Liver (tissue), 3 donors: Measurements from ENCODE around the gene MBNL2.

ENCODE experiments used
- HNF4G ChIP-seq: IDR thresholded peaks from 2 replicates; pipeline ENCODE4 v1.6.1; 2016; ENCODE audit warnings: antibody characterized with exemption
- RAD21 ChIP-seq, 2 donors: IDR thresholded peaks; 2 replicates each; pipeline ENCODE4 v1.6.1; 2016; ENCODE audit warnings: antibody characterized with exemption in 2 of 2, mild to moderate bottlenecking in 2 of 2
- RXRA ChIP-seq, 2 donors: IDR thresholded peaks; 2 replicates each; pipeline ENCODE4 v1.6.1; 2017 to 2018; ENCODE audit warnings: antibody characterized with exemption in 2 of 2, mild to moderate bottlenecking in 1 of 2
- SP1 ChIP-seq: IDR thresholded peaks from 2 replicates; pipeline ENCODE4 v1.6.1; 2018; ENCODE audit warnings: antibody characterized with exemption, mild to moderate bottlenecking
- TAF1 ChIP-seq: conservative IDR thresholded peaks from 2 replicates; pipeline ENCODE4 v1.6.1; 2016; ENCODE audit warnings: antibody characterized with exemption, mild to moderate bottlenecking
- TF ChIP-seq, protein P1 (sequence below): IDR thresholded peaks from 2 replicates; pipeline ENCODE4 v1.6.1; 2016; ENCODE audit warnings: antibody characterized with exemption, mild to moderate bottlenecking
- TF ChIP-seq, protein P2 (sequence below): fragments of 150-350 bp; IDR thresholded peaks from 2 replicates; pipeline ENCODE4 v1.5.1; 2017; ENCODE audit warnings: improper control_type of control experiment, low read depth, low read length; ENCODE audit not compliant: missing input control
- TF ChIP-seq, protein P3 (sequence below): IDR thresholded peaks from 2 replicates; pipeline ENCODE4 v1.6.1; 2016; ENCODE audit warnings: antibody characterized with exemption
- TF ChIP-seq, protein P4 (sequence below): IDR thresholded peaks from 2 replicates; pipeline ENCODE4 v1.6.1; 2016; ENCODE audit warnings: antibody characterized with exemption
- donor health status: healthy.
- donor health status: healthy.

DNA sequence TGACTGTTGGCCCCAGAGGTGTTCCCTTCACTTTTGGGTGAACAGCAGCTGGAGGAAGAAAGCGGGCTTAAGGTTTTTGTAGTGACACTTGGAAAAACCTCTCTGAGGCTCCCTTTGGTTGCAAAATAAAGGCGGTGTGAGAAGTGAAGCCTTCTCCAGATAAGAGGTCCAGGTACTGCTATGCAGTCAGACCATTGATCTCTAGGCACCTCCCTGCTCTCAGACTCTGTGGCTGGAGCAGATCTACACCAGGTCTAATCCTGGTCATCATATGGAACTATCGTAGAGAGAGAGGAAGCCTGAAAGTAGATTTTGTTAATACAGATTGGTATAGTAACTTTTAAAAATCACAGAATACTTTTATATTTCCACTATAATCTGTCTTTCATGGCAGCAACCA is 47.5 kb downstream of the MBNL2 start:
- TF ChIP-seq, protein P1, sequence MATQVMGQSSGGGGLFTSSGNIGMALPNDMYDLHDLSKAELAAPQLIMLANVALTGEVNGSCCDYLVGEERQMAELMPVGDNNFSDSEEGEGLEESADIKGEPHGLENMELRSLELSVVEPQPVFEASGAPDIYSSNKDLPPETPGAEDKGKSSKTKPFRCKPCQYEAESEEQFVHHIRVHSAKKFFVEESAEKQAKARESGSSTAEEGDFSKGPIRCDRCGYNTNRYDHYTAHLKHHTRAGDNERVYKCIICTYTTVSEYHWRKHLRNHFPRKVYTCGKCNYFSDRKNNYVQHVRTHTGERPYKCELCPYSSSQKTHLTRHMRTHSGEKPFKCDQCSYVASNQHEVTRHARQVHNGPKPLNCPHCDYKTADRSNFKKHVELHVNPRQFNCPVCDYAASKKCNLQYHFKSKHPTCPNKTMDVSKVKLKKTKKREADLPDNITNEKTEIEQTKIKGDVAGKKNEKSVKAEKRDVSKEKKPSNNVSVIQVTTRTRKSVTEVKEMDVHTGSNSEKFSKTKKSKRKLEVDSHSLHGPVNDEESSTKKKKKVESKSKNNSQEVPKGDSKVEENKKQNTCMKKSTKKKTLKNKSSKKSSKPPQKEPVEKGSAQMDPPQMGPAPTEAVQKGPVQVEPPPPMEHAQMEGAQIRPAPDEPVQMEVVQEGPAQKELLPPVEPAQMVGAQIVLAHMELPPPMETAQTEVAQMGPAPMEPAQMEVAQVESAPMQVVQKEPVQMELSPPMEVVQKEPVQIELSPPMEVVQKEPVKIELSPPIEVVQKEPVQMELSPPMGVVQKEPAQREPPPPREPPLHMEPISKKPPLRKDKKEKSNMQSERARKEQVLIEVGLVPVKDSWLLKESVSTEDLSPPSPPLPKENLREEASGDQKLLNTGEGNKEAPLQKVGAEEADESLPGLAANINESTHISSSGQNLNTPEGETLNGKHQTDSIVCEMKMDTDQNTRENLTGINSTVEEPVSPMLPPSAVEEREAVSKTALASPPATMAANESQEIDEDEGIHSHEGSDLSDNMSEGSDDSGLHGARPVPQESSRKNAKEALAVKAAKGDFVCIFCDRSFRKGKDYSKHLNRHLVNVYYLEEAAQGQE = no peak
- TF ChIP-seq, protein P2, sequence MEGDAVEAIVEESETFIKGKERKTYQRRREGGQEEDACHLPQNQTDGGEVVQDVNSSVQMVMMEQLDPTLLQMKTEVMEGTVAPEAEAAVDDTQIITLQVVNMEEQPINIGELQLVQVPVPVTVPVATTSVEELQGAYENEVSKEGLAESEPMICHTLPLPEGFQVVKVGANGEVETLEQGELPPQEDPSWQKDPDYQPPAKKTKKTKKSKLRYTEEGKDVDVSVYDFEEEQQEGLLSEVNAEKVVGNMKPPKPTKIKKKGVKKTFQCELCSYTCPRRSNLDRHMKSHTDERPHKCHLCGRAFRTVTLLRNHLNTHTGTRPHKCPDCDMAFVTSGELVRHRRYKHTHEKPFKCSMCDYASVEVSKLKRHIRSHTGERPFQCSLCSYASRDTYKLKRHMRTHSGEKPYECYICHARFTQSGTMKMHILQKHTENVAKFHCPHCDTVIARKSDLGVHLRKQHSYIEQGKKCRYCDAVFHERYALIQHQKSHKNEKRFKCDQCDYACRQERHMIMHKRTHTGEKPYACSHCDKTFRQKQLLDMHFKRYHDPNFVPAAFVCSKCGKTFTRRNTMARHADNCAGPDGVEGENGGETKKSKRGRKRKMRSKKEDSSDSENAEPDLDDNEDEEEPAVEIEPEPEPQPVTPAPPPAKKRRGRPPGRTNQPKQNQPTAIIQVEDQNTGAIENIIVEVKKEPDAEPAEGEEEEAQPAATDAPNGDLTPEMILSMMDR = no peak
- TF ChIP-seq, protein P3, sequence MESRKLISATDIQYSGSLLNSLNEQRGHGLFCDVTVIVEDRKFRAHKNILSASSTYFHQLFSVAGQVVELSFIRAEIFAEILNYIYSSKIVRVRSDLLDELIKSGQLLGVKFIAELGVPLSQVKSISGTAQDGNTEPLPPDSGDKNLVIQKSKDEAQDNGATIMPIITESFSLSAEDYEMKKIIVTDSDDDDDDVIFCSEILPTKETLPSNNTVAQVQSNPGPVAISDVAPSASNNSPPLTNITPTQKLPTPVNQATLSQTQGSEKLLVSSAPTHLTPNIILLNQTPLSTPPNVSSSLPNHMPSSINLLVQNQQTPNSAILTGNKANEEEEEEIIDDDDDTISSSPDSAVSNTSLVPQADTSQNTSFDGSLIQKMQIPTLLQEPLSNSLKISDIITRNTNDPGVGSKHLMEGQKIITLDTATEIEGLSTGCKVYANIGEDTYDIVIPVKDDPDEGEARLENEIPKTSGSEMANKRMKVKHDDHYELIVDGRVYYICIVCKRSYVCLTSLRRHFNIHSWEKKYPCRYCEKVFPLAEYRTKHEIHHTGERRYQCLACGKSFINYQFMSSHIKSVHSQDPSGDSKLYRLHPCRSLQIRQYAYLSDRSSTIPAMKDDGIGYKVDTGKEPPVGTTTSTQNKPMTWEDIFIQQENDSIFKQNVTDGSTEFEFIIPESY = no peak
- TF ChIP-seq TAF1 = no peak
- no peak for TF ChIP-seq HNF4G
- no peak for TF ChIP-seq SP1
- TF ChIP-seq, protein P4, sequence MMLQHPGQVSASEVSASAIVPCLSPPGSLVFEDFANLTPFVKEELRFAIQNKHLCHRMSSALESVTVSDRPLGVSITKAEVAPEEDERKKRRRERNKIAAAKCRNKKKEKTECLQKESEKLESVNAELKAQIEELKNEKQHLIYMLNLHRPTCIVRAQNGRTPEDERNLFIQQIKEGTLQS = no peak
- TF ChIP-seq RXRA (IDR thresholded peaks at IDR 0.05) = no peak
- no peak for TF ChIP-seq RAD21 (IDR thresholded peaks at IDR 0.05)
